Ishikawa (cell line): Measurements from ENCODE around the gene RPUSD1.

ENCODE experiments used
- CEBPB ChIP-seq: IDR thresholded peaks from 2 replicates; pipeline ENCODE4 v1.6.1; 2012
- EGR1 ChIP-seq: IDR thresholded peaks from 2 replicates; pipeline ENCODE4 v1.6.1; 2012
- EP300 ChIP-seq: IDR thresholded peaks from 2 replicates; pipeline ENCODE4 v1.6.1; 2012; ENCODE audit warnings: borderline replicate concordance
- FOXM1 ChIP-seq: IDR thresholded peaks from 2 replicates; pipeline ENCODE4 v1.6.1; 2012; ENCODE audit warnings: low read depth, borderline replicate concordance
- MAX ChIP-seq: IDR thresholded peaks from 2 replicates; pipeline ENCODE4 v1.6.1; 2012
- NFIC ChIP-seq: IDR thresholded peaks from 2 replicates; pipeline ENCODE4 v1.6.1; 2012
- RAD21 ChIP-seq: IDR thresholded peaks from 2 replicates; pipeline ENCODE4 v1.6.1; 2012; ENCODE audit warnings: low read depth
- TAF1 ChIP-seq: IDR thresholded peaks from 2 replicates; pipeline ENCODE4 v1.6.1; 2012; ENCODE audit warnings: low read depth, mild to moderate bottlenecking
- TEAD4 ChIP-seq: IDR thresholded peaks from 2 replicates; pipeline ENCODE4 v1.6.1; 2012
- USF1 ChIP-seq: IDR thresholded peaks from 2 replicates; pipeline ENCODE4 v1.6.1; 2012
- YY1 ChIP-seq: IDR thresholded peaks from 2 replicates; pipeline ENCODE4 v1.6.1; 2012; ENCODE audit warnings: low read depth
- ZBTB7A ChIP-seq: IDR thresholded peaks from 2 replicates; pipeline ENCODE4 v1.6.1; 2012; ENCODE audit warnings: low read depth
- TF ChIP-seq, protein P1 (sequence below): IDR thresholded peaks from 2 replicates; pipeline ENCODE4 v1.6.1; 2012; ENCODE audit warnings: low read depth, mild to moderate bottlenecking

GRCh38 chr16:830871-831570, 42.8 kb upstream of the RPUSD1 start:
- no peak for TF ChIP-seq EP300
- TF ChIP-seq ZBTB7A: no peak
- no peak for TF ChIP-seq YY1
- no peak for TF ChIP-seq MAX
- no peak for TF ChIP-seq CEBPB
- no peak for TF ChIP-seq RAD21
- TF ChIP-seq TAF1: no peak
- no peak for TF ChIP-seq EGR1
- TF ChIP-seq TEAD4: no peak
- TF ChIP-seq FOXM1: no peak
- TF ChIP-seq USF1: no peak
- TF ChIP-seq, protein P1, sequence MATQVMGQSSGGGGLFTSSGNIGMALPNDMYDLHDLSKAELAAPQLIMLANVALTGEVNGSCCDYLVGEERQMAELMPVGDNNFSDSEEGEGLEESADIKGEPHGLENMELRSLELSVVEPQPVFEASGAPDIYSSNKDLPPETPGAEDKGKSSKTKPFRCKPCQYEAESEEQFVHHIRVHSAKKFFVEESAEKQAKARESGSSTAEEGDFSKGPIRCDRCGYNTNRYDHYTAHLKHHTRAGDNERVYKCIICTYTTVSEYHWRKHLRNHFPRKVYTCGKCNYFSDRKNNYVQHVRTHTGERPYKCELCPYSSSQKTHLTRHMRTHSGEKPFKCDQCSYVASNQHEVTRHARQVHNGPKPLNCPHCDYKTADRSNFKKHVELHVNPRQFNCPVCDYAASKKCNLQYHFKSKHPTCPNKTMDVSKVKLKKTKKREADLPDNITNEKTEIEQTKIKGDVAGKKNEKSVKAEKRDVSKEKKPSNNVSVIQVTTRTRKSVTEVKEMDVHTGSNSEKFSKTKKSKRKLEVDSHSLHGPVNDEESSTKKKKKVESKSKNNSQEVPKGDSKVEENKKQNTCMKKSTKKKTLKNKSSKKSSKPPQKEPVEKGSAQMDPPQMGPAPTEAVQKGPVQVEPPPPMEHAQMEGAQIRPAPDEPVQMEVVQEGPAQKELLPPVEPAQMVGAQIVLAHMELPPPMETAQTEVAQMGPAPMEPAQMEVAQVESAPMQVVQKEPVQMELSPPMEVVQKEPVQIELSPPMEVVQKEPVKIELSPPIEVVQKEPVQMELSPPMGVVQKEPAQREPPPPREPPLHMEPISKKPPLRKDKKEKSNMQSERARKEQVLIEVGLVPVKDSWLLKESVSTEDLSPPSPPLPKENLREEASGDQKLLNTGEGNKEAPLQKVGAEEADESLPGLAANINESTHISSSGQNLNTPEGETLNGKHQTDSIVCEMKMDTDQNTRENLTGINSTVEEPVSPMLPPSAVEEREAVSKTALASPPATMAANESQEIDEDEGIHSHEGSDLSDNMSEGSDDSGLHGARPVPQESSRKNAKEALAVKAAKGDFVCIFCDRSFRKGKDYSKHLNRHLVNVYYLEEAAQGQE: no peak
- no peak for TF ChIP-seq NFIC
